ENCODE data around the gene WWC1. TPM values are rescaled to one million over a fixed set of nuclear protein-coding genes. Genes with fewer than 3 reads are reported as not detected.

Gene WWC1
- total RNA-seq (2014; rRNA removed; shearing (Covaris generic)) = not detected in 2 replicates

- Histone ChIP-seq H3K27me3 (no peaks in the 10 kb centered on the region), H3K27ac (no peak within 1 kb of the TSS), H3K36me3 (no peaks in the 10 kb centered on the region), H3K4me3 (no peak within 1 kb of the TSS), H3K9me3 (replicated peaks) (no peaks in the 10 kb centered on the region), H3K4me1 (no peaks in the 10 kb centered on the region)
- no peak for DNase-seq
Observed at GRCh38 chr5:168291342-168291963, at the start of gene WWC1. Gene WWC1, plus strand, starts transcription at chr5:168291645. Its CDS starts 508 bp downstream, at chr5:168292153.

GRCh38 chr5:168244838-168245559 is 46.4 kb upstream of the WWC1 start:
- no peaks in the 10 kb centered on the region for H3K36me3 ChIP-seq
- no peak for DNase-seq
- H3K27me3 ChIP-seq = no peaks in the 10 kb centered on the region
- H3K4me3 ChIP-seq = no peak overlapping the region
- H3K27ac ChIP-seq = no peak overlapping the region
- H3K4me1 ChIP-seq = no peaks in the 10 kb centered on the region
- no peaks in the 10 kb centered on the region for H3K9me3 ChIP-seq (replicated peaks)

DNA sequence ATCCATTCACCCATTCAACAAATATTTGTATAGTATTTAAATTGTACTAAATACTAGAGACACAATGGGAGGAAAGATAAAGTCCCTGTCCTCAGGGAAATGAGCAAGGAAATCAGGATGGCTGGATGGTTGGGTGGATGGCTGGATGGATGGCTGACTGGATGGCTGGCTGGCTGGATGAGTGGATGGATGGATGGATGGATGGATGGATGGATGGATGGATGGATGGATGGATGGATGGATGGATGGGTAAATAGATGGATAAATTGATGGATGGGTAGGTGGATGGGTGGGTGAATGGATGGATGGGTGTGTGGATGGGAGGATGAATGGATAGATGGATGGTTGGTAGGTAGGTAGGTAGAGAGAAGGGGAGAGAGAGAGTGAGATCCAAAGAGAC is 41.5 kb upstream of the WWC1 start:
- Histone ChIP-seq H3K36me3 (no peaks in the 10 kb centered on the region), H3K27ac (no peak overlapping the region), H3K9me3 (replicated peaks) (no peaks in the 10 kb centered on the region), H3K4me1 (no peaks in the 10 kb centered on the region), H3K4me3 (no peak overlapping the region), H3K27me3 (no peaks in the 10 kb centered on the region)
- DNase-seq = no peak

DNA sequence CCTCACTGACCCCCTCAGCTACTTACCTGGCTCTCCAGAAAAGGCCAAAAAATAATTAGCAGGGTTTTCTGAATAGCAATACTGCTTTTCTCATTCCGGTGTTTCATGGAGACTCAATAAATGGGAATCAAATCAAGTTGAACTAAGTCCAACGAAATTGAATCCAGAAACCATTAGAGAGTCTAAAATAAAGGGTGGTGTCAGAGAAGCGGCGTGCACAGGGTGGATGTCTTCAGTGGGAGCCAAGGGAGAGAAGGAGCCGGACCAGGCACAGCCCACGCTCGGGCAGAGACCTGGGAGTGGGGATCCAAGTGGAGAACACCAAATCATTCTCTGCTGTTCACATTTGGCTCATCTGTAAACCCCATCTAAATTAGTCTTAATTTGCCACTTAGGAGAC is 40.2 kb upstream of the WWC1 start:
- DNase-seq = no peak
- Histone ChIP-seq H3K4me1 (no peaks in the 10 kb centered on the region), H3K27ac (no peak overlapping the region), H3K27me3 (no peaks in the 10 kb centered on the region), H3K36me3 (no peaks in the 10 kb centered on the region), H3K9me3 (replicated peaks) (no peaks in the 10 kb centered on the region), H3K4me3 (no peak overlapping the region)

DNA sequence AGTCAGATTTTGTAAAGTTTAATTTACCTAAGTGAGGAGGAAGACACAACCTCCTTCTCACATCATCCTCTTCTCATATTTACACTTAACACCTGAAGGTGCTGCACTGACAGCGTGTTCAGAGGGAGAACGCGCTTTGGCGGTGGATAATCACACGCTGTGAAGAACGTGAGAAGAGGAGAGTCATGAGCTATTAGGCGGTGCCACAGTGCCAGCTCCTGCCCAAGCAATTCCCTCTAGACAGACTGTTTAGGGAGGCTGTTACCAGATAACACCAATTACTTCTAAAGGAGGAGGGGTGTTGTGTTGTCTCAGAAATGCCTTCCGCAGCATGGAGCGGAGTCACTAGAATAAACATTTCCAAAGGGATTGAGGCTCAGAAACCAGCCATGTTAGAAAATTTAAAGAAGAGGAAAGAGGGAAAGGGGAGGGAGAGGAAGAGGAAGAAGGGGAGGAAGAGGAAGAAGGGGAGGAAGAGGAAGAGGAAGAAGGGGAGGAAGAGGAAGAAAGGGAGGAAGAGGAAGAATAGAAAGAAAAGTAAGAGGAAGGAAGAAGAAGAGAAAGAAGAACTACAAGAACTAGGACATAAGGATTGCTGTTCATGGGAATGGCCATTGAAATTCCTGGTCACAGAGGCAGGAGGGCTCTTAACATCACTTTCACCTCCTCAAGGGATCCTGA is 37.3 kb upstream of the WWC1 start:
- H3K4me1 ChIP-seq = no peaks in the 10 kb centered on the region
- H3K9me3 ChIP-seq (replicated peaks) = no peaks in the 10 kb centered on the region
- H3K27ac ChIP-seq = no peak overlapping the region
- no peak overlapping the region for H3K4me3 ChIP-seq
- H3K27me3 ChIP-seq = no peaks in the 10 kb centered on the region
- no peak for DNase-seq
- no peaks in the 10 kb centered on the region for H3K36me3 ChIP-seq

DNA sequence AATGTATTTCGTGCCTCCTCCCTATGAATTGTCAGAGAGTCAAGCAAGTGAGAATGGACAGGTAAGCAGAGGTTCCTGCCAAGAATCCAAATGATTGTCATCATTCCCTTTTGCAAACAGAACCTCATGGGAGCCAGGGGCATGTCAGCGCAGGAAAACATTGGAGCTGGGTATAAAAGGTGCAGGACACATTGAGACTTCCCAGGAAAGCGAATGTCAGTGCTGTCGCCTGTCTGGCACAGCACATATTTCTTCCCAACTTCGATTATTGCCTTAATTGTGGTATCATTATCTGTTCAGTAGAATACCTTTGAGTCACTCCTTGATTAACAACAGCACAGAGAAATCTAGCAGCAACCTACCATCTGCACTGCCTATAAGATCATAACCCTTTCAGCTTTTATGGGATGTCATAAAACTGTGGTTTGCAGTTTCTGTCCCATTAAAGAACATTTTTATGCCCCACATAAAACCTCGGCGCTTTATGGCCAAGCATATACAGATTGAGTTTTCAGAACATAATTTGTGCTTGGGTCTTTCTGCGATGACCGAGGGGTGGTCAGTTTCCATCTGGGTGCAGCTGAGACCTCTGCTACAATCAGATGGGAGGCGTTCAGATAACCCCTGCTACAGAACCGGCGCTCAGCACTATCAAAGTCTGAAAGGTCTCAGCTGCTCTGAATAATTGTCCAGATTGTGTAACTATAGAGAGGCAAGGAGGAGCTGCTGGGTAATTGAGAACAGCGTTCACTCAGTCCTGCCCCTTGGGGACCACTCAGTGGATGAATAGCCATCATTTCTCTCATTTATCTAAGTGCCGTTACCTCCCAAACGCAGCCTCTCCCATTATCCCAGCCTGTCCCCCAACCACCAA is 30.9 kb upstream of the WWC1 start:
- Histone ChIP-seq H3K36me3 (no peaks in the 10 kb centered on the region), H3K9me3 (replicated peaks) (no peaks in the 10 kb centered on the region), H3K4me1 (no peaks in the 10 kb centered on the region), H3K27me3 (peaks cover 5% of the 10 kb centered on the region; the same call in 1 of the 2 replicates), H3K27ac (no peak overlapping the region), H3K4me3 (no peak overlapping the region)
- DNase-seq = no peak

GRCh38 chr5:168261227-168261571 is 30.2 kb upstream of the WWC1 start:
- no peak overlapping the region for H3K4me3 ChIP-seq
- H3K4me1 ChIP-seq = no peaks in the 10 kb centered on the region
- DNase-seq = no peak
- H3K9me3 ChIP-seq (replicated peaks) = no peaks in the 10 kb centered on the region
- no peak overlapping the region for H3K27ac ChIP-seq
- H3K27me3 ChIP-seq = peaks cover 5% of the 10 kb centered on the region; the same call in 1 of the 2 replicates
- H3K36me3 ChIP-seq = no peaks in the 10 kb centered on the region

DNA sequence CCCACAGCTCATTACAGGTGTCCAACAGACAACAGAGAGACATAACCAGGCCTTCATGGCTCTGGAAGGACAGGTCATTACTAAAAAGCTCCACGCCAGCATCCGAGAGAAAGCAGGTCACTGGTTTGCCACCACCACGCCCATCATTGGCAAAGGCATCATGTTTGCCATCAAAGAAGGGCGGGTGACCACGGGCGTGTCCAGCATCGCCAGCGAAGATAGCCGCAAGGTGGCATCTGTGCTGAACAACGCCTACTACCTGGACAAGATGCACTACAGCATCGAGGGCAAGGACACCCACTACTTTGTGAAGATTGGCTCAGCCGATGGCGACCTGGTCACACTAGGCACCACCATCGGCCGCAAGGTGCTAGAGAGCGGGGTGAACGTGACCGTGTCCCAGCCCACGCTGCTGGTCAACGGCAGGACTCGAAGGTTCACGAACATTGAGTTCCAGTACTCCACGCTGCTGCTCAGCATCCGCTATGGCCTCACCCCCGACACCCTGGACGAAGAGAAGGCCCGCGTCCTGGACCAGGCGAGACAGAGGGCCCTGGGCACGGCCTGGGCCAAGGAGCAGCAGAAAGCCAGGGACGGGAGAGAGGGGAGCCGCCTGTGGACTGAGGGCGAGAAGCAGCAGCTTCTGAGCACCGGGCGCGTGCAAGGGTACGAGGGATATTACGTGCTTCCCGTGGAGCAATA is 29.3 kb upstream of the WWC1 start:
- Histone ChIP-seq H3K9me3 (replicated peaks) (no peaks in the 10 kb centered on the region), H3K27me3 (peaks cover 5% of the 10 kb centered on the region; the same call in 1 of the 2 replicates), H3K4me1 (no peaks in the 10 kb centered on the region), H3K36me3 (no peaks in the 10 kb centered on the region), H3K4me3 (no peak overlapping the region), H3K27ac (no peak overlapping the region)
- DNase-seq = no peak

- Histone ChIP-seq H3K9me3 (replicated peaks) (no peaks in the 10 kb centered on the region), H3K27ac (no peak overlapping the region), H3K36me3 (no peaks in the 10 kb centered on the region), H3K4me3 (no peak overlapping the region), H3K4me1 (no peaks in the 10 kb centered on the region), H3K27me3 (peaks cover 5% of the 10 kb centered on the region; the same call in 1 of the 2 replicates)
- no peak for DNase-seq
Observed at GRCh38 chr5:168263121-168263520, 28.3 kb upstream of the WWC1 start.

GRCh38 chr5:168266016-168266415 is 25.4 kb upstream of the WWC1 start:
- DNase-seq = no peak
- Histone ChIP-seq H3K9me3 (replicated peaks) (no peaks in the 10 kb centered on the region), H3K36me3 (no peaks in the 10 kb centered on the region), H3K27ac (no peak overlapping the region), H3K27me3 (peaks cover 5% of the 10 kb centered on the region; the same call in 1 of the 2 replicates), H3K4me1 (no peaks in the 10 kb centered on the region; the same call in 1 of the 2 replicates), H3K4me3 (no peak overlapping the region)

GRCh38 chr5:168268949-168269936 is 22.2 kb upstream of the WWC1 start:
- no peak overlapping the region for H3K27ac ChIP-seq
- H3K27me3 ChIP-seq = peaks cover 5% of the 10 kb centered on the region; the same call in 1 of the 2 replicates
- peak; percentile 84 to 95 for DNase-seq
- H3K4me1 ChIP-seq = no peaks in the 10 kb centered on the region; the same call in 1 of the 2 replicates
- no peak overlapping the region for H3K4me3 ChIP-seq
- H3K36me3 ChIP-seq = no peaks in the 10 kb centered on the region
- no peaks in the 10 kb centered on the region for H3K9me3 ChIP-seq (replicated peaks)

DNA sequence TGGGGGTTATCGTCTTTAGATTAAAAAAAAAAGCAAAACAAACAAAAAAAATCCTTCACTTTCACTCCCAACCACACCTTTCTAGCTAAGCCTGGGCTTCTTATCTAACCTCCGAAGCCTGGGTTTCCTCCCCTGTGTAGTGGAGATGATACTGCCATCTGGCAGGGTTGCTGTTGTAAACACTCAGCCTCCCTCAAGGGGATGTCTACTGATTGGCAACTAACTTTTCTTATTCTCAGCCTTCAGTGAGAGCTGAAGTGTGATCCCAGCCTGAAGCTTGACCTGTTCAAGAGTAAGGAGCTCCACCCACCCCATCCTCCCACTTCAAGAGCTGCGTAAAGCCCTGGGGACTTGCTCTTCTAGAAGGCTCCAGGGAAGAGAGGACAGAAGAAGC is 21.5 kb upstream of the WWC1 start:
- H3K9me3 ChIP-seq (replicated peaks) = no peaks in the 10 kb centered on the region
- no peaks in the 10 kb centered on the region for H3K36me3 ChIP-seq
- no peaks in the 10 kb centered on the region; the same call in 1 of the 2 replicates for H3K4me1 ChIP-seq
- no peak overlapping the region for H3K27ac ChIP-seq
- DNase-seq = no peak
- no peak overlapping the region for H3K4me3 ChIP-seq
- H3K27me3 ChIP-seq = no peaks in the 10 kb centered on the region; the same call in 1 of the 2 replicates

GRCh38 chr5:168270476-168270875 is 21.0 kb upstream of the WWC1 start:
- Histone ChIP-seq H3K27me3 (no peaks in the 10 kb centered on the region), H3K36me3 (no peaks in the 10 kb centered on the region), H3K27ac (no peak overlapping the region), H3K9me3 (replicated peaks) (no peaks in the 10 kb centered on the region), H3K4me1 (no peaks in the 10 kb centered on the region; the same call in 1 of the 2 replicates), H3K4me3 (no peak overlapping the region)
- DNase-seq = no peak

Measured in SJCRH30 (cell line).